ENCODE data around the gene PTX4.

The PTX4 gene, protein sequence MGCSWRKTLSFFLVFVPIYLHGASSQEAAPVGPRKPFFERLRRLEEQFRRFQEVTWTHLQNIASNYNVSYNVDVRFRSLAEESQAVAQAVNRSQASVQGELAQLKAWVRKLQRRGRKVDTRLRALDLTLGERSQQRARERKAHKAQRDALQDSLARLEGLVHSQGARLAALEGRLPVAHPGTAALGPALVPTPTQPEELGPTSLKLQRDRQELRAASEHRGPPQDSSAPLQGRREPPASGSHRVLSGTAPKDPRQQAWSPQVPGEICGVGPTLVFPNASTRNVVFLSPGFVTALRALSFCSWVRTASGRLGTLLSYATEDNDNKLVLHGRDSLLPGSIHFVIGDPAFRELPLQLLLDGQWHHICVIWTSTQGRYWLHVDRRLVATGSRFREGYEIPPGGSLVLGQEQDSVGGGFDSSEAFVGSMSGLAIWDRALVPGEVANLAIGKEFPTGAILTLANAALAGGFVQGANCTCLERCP

DNA sequence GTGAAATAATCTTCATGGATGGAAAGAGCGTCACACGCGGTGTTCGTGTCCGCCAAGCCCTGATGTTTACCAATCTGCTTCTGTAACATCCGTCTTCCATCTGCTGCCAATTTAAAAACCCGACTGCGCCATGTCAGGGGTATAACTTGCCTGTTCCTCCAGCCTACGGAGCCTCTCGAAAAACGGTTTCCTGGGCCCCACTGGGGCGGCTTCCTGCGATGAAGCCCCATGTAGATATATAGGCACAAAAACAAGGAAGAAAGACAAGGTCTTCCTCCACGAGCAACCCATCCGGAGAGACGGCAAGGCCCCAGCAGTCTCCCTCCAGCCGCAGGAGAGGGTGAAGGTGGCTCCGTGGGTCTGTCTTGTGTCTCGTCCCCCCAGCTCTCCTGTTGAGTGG lies at the start of gene PTX4:
Gene PTX4, minus strand, starts transcription at position 326 of the 400 bp plus-strand sequence. Its CDS starts 35 bp downstream, at position 291.
- Histone ChIP-seq H3K27ac (ENCODE audit: low read depth, low read length) (no peak within 1 kb of the TSS), H3K9ac (ENCODE audit: low read depth, low read length) (no peak within 1 kb of the TSS)

DNA sequence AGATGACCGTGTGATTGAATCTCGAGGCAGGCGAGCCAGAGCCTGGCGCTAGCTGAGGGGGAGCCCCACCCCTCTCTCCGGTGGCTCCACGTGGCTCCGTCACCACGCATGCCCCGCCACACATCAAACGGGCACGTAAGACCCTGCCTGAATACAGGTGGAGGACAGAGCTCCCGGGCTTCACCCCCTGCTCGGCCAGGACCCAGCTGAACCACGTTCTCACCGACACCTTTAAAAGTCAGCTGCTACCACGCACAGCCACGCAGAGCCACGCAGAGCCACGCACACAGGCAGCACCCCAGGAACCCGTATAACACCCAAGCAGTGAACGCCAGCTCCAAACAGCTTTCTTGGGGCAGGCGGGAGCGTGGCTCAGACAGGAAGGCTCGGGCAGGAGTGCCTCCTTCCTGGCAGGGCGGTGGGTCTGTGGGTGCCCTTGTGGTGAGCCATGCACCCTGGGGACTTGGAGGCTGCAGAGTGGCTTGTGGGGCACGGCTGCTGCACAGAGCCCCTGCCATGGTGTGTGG lies 49.1 kb upstream of the PTX4 start:
- H3K27me3 ChIP-seq (ENCODE audit: control insufficient read depth, insufficient read depth, low read length): no peaks in the 10 kb centered on the region
- no peak overlapping the region for H3K4me3 ChIP-seq (ENCODE audit: low read depth, low read length)
- H3K9ac ChIP-seq (ENCODE audit: low read depth, low read length): no peak overlapping the region
- H3K36me3 ChIP-seq (ENCODE audit: control insufficient read depth, insufficient read depth, low read length): no peaks in the 10 kb centered on the region
- no peaks in the 10 kb centered on the region for H3K4me1 ChIP-seq (ENCODE audit: control insufficient read depth, insufficient read depth, low read length)
- H3K27ac ChIP-seq (ENCODE audit: low read depth, low read length): no peak overlapping the region
- no peaks in the 10 kb centered on the region for H3K9me3 ChIP-seq (ENCODE audit: control insufficient read depth, insufficient read depth, low read length)

More for the DNA sequence above, at the start of gene PTX4:
- H3K4me1 ChIP-seq (ENCODE audit: control insufficient read depth, insufficient read depth, low read length): no peaks in the 10 kb centered on the region
- H3K4me3 ChIP-seq (ENCODE audit: low read depth, low read length): no peak within 1 kb of the TSS
- H3K9me3 ChIP-seq (ENCODE audit: control insufficient read depth, insufficient read depth, low read length): no peaks in the 10 kb centered on the region
- H3K27me3 ChIP-seq (ENCODE audit: control insufficient read depth, insufficient read depth, low read length): no peaks in the 10 kb centered on the region
- H3K36me3 ChIP-seq (ENCODE audit: control insufficient read depth, insufficient read depth, low read length): no peaks in the 10 kb centered on the region

DNA sequence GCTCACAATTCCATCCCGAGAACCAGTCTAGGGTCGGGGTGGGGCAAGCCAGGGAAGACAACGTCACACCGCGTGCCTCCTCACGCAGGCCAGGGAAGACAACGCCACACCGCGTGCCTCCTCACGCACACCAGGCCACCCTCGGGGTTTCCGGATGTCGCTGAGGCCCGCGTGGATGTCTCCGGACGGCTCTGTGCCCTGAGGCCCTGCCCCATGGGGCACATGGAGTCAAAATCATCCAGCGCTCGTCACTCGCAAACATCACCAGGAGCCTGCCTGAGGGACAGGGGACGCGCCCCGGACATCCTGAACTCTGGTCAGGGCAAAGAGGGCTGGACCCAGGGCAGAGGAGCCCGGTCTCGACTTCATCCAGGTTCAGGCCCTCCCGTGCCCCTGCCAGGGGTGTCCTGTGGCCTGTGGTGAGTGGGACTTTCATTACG lies 48.4 kb upstream of the PTX4 start:
- Histone ChIP-seq H3K27ac (ENCODE audit: low read depth, low read length) (no peak overlapping the region), H3K4me3 (ENCODE audit: low read depth, low read length) (no peak overlapping the region), H3K9ac (ENCODE audit: low read depth, low read length) (no peak overlapping the region), H3K27me3 (ENCODE audit: control insufficient read depth, insufficient read depth, low read length) (no peaks in the 10 kb centered on the region), H3K9me3 (ENCODE audit: control insufficient read depth, insufficient read depth, low read length) (no peaks in the 10 kb centered on the region), H3K4me1 (ENCODE audit: control insufficient read depth, insufficient read depth, low read length) (no peaks in the 10 kb centered on the region), H3K36me3 (ENCODE audit: control insufficient read depth, insufficient read depth, low read length) (no peaks in the 10 kb centered on the region)

DNA sequence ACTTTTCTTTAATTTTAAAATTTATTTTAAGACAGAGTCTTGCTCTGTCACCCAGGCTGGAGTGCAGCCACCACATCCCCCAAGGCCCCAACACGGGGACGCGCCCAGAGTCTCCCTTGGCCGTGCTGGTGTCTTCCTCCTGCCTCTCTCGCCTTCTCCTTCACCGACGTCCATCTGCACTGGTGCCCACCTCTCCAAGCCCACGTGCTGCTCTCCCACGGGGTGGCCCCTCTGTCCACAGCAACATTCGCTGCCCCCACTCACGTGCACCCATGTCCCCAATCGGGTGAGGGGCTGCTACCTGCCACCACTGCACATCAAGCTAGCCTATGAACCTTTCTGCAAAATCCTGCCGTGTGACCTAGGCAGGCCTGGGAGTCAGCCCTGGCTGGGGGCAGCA lies 47.9 kb upstream of the PTX4 start:
- Histone ChIP-seq H3K27me3 (ENCODE audit: control insufficient read depth, insufficient read depth, low read length) (no peaks in the 10 kb centered on the region), H3K4me1 (ENCODE audit: control insufficient read depth, insufficient read depth, low read length) (no peaks in the 10 kb centered on the region), H3K36me3 (ENCODE audit: control insufficient read depth, insufficient read depth, low read length) (no peaks in the 10 kb centered on the region), H3K27ac (ENCODE audit: low read depth, low read length) (no peak overlapping the region), H3K9me3 (ENCODE audit: control insufficient read depth, insufficient read depth, low read length) (no peaks in the 10 kb centered on the region), H3K9ac (ENCODE audit: low read depth, low read length) (no peak overlapping the region), H3K4me3 (ENCODE audit: low read depth, low read length) (no peak overlapping the region)

DNA sequence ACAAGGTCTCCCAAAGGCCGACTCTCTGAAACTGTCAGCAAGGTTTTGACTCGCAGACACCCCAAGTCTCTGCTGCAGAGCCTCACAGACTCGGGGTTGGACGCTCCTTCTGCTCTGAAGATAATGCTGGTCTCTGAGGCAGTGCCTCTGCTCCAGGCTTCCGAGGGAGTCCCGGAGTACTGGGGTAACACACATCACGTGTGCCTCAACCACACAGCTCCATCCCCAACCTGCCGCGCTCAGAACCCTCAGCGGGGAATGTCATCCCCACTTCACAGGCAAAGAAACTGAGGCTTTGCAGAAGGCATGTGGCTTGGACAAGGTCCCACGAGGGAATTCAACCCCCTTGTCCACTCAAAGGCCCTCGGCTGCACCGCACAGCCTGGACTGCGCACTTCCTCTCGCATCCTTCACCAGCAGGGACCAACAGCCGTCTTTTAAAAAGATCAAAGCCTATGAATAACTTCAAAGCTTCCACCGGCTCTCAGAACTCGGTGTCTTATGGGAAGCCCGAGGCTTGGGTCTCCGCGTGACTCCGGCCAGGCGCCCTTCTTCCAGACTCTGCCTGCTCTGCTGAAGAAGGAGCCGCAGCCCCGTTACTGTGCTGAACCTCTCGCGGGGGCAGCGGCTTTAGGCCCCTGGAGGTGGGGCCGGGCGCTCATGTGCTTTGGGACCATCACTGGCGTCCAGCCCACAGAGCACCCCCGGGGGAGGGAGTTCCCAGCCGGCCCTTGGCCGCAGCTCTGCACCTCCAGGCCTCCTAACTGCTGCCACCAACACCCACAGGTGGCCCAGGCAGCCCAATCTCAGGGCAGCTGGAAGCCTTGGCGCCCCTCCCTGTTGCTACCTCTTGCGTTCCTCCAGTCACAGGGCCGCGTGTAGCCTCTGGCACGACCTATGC lies 46.9 kb upstream of the PTX4 start:
- H3K4me1 ChIP-seq (ENCODE audit: control insufficient read depth, insufficient read depth, low read length): no peaks in the 10 kb centered on the region

DNA sequence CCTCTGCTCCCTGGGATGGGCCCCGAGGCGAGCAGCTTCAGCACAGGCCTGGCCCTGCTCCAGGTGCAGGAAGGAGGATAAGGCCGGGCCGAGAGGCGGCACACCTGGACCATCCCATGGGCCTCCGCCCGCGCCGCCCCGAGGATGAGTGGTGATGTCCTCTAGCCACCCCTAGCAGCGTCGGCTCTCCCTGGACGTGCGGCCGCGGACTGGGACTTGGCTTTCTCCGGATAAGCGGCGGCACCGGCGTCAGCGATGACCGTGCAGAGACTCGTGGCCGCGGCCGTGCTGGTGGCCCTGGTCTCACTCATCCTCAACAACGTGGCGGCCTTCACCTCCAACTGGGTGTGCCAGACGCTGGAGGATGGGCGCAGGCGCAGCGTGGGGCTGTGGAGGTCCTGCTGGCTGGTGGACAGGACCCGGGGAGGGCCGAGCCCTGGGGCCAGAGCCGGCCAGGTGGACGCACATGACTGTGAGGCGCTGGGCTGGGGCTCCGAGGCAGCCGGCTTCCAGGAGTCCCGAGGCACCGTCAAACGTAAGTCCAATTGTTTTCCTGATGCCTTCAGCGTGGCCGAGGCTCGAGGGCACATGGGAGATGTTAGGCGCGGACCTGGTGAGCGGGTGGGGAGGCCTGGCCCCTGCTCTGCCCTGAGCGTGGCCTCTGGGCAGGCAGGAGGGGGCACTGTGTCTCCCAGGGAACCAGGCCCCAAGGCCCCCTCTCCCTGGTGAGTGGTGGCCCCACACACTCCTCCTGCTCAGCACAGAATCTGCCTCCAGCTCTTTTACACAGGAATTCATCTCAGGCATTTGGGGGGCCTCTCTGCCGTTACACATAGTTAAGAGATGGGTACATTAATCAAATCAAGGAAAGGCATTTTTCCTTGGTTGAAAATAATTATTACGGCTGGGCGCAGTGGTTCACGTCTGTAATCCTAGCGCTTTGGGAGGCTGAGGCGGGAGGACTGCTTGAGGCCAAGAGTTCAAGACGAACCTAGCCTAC lies 45.6 kb upstream of the PTX4 start:
- no peak overlapping the region for H3K9ac ChIP-seq (ENCODE audit: low read depth, low read length)

More for the DNA sequence above, 46.9 kb upstream of the PTX4 start:
- no peaks in the 10 kb centered on the region for H3K36me3 ChIP-seq (ENCODE audit: control insufficient read depth, insufficient read depth, low read length)
- H3K27ac ChIP-seq (ENCODE audit: low read depth, low read length): no peak overlapping the region
- no peaks in the 10 kb centered on the region for H3K9me3 ChIP-seq (ENCODE audit: control insufficient read depth, insufficient read depth, low read length)
- H3K9ac ChIP-seq (ENCODE audit: low read depth, low read length): no peak overlapping the region
- H3K4me3 ChIP-seq (ENCODE audit: low read depth, low read length): no peak overlapping the region
- H3K27me3 ChIP-seq (ENCODE audit: control insufficient read depth, insufficient read depth, low read length): no peaks in the 10 kb centered on the region

DNA sequence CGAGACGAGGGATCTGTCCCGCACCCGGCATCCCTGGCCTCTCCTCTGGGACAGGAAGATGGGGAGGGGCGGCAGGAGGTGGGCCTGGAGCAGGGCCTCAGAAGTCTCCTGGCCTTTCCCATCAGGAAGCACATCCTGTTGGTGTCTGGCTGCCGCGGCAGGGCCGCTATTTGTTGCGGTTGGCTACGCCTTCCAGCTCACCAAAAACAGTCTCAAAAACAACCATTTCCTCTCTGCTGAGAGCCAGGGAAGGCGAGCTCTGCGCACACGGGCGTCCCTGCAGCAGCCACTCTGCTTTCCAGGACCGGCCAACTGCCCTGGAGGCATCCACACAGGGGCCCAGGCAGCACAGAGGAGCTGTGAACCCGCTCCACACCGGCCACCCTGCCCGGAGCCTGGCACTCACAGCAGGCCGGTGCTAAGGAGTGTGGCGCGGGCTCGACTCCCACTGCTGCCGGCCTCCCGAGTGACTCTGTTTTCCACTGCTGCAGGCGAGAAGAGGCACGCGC lies 44.8 kb upstream of the PTX4 start, which contains the start of gene TMEM204:
Gene TMEM204, plus strand, starts transcription at position 224 of the 509 bp plus-strand sequence. CDS start 610 bp downstream, outside the sequence.
- H3K27ac ChIP-seq (ENCODE audit: low read depth, low read length): no peak within 1 kb of the TSS

More for the DNA sequence above, 45.6 kb upstream of the PTX4 start:
- no peaks in the 10 kb centered on the region for H3K36me3 ChIP-seq (ENCODE audit: control insufficient read depth, insufficient read depth, low read length)
- no peak overlapping the region for H3K27ac ChIP-seq (ENCODE audit: low read depth, low read length)
- H3K4me3 ChIP-seq (ENCODE audit: low read depth, low read length): no peak overlapping the region
- no peaks in the 10 kb centered on the region for H3K9me3 ChIP-seq (ENCODE audit: control insufficient read depth, insufficient read depth, low read length)
- H3K27me3 ChIP-seq (ENCODE audit: control insufficient read depth, insufficient read depth, low read length): no peaks in the 10 kb centered on the region
- H3K4me1 ChIP-seq (ENCODE audit: control insufficient read depth, insufficient read depth, low read length): no peaks in the 10 kb centered on the region

DNA sequence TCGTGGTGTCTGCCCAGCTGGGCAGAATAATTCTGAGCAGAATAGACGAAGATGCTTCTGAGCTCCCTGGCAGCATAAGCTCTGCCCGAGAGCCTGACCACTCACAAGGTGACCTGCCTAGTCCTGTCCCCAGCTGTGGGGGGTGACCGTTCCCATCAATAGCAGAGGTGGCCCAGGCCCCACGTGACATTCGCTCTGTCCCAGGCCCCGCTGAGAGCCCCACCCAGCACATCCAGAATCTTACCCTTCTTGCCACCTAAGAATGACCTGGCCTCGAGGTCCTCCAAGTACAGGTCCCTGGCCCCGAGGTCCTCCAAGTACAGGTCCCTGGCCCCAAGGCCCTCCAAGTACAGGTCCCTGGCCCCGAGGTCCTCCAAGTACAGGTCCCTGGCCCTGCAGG lies 44.0 kb upstream of the PTX4 start:
- H3K4me1 ChIP-seq (ENCODE audit: control insufficient read depth, insufficient read depth, low read length): no peaks in the 10 kb centered on the region
- H3K9me3 ChIP-seq (ENCODE audit: control insufficient read depth, insufficient read depth, low read length): no peaks in the 10 kb centered on the region
- H3K27me3 ChIP-seq (ENCODE audit: control insufficient read depth, insufficient read depth, low read length): no peaks in the 10 kb centered on the region
- H3K36me3 ChIP-seq (ENCODE audit: control insufficient read depth, insufficient read depth, low read length): no peaks in the 10 kb centered on the region
- H3K9ac ChIP-seq (ENCODE audit: low read depth, low read length): no peak overlapping the region
- H3K4me3 ChIP-seq (ENCODE audit: low read depth, low read length): no peak overlapping the region
- no peak overlapping the region for H3K27ac ChIP-seq (ENCODE audit: low read depth, low read length)

More for the DNA sequence above, 44.8 kb upstream of the PTX4 start, which contains the start of gene TMEM204:
- Histone ChIP-seq H3K4me3 (ENCODE audit: low read depth, low read length) (no peak within 1 kb of the TSS), H3K27me3 (ENCODE audit: control insufficient read depth, insufficient read depth, low read length) (no peaks in the 10 kb centered on the region), H3K4me1 (ENCODE audit: control insufficient read depth, insufficient read depth, low read length) (no peaks in the 10 kb centered on the region), H3K9ac (ENCODE audit: low read depth, low read length) (no peak within 1 kb of the TSS), H3K9me3 (ENCODE audit: control insufficient read depth, insufficient read depth, low read length) (no peaks in the 10 kb centered on the region), H3K36me3 (ENCODE audit: control insufficient read depth, insufficient read depth, low read length) (no peaks in the 10 kb centered on the region)

DNA sequence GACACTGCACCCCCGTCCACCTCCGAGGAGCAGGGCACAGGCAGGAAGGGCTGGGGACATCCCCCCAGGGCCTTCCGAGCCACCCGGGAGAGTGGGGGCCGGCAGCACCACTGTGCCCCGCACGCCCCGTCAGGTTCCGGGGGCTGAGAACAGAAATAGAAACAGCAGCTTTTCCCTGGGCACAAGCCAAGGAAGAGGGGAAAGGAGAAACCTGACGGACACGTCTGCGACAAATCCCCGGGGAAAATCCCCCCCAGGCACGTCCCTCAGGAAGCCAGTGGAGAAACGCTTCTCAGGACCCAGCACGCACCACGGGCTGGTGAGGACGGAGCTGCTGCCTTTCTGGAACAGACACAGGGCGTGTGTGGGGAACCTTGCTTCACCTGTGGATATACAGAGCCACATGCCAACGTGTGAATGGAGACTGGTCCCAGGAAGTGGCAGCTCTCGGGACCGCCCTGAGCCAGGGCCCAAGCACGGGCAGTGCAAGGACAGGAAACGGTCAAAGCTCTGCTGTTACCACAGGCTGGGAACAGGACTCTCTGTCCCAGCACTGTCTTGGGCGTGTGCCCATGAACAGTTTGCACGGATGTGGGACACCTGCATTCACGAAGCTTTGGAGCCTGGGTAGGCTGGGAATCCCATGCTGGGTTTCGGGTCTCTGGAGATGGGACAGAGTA lies 43.5 kb upstream of the PTX4 start:
- Histone ChIP-seq H3K4me3 (ENCODE audit: low read depth, low read length) (no peak overlapping the region), H3K4me1 (ENCODE audit: control insufficient read depth, insufficient read depth, low read length) (no peaks in the 10 kb centered on the region), H3K27ac (ENCODE audit: low read depth, low read length) (no peak overlapping the region), H3K36me3 (ENCODE audit: control insufficient read depth, insufficient read depth, low read length) (no peaks in the 10 kb centered on the region), H3K27me3 (ENCODE audit: control insufficient read depth, insufficient read depth, low read length) (no peaks in the 10 kb centered on the region), H3K9ac (ENCODE audit: low read depth, low read length) (no peak overlapping the region), H3K9me3 (ENCODE audit: control insufficient read depth, insufficient read depth, low read length) (no peaks in the 10 kb centered on the region)

All from HUES48 (cell line).